ENCODE results near the gene PRR18.

- no peak for TF ChIP-seq ZNF232 (CRISPR knock-in tag; IDR thresholded peaks at IDR 0.05)
- TF ChIP-seq FOXK1 (CRISPR knock-in tag; IDR thresholded peaks at IDR 0.05; ENCODE audit: borderline replicate concordance), result no peak
- no peak for TF ChIP-seq ERF (CRISPR knock-in tag; IDR thresholded peaks at IDR 0.05)
- TF ChIP-seq SNRNP70 (optimal IDR thresholded peaks at IDR 0.05; ENCODE audit: low read depth, low read length), result no peak
- no peak for TF ChIP-seq CTCF (IDR thresholded peaks at IDR 0.05 in 2 of 3, conservative IDR thresholded peaks at IDR 0.05 in 1 of 3; ENCODE audit: insufficient read depth in 2 of 3, low read depth in 1 of 3, low read length in 3 of 3)
- no peak for TF ChIP-seq TAF1 (IDR thresholded peaks at IDR 0.05; ENCODE audit: control insufficient read depth, extremely low read depth, insufficient read depth, low read length, severe bottlenecking)
- no peak for TF ChIP-seq GABPB2 (CRISPR knock-in tag; conservative IDR thresholded peaks at IDR 0.05)
- TF ChIP-seq ZBTB40 (IDR thresholded peaks at IDR 0.05), result no peak
- no peak for TF ChIP-seq ZBTB40 (CRISPR knock-in tag; IDR thresholded peaks at IDR 0.05)
These were observed 10.6 kb downstream of the PRR18 start for GRCh38 chr6:166297606-166298005.

All from K562 (cell line).